Endothelial cell of umbilical vein (primary cell): Measurements from ENCODE around the gene CASKIN1. TPM values are rescaled to one million over a fixed set of nuclear protein-coding genes. Genes with fewer than 3 reads are reported as not detected.

Experiments
- BruUV-seq: library from RNA; stranded (reverse); fragments of 400-500 nt; replicated peaks from 2 replicates; lab custom pipeline; 2021; lab: Mats Ljungman, UMichigan
- CTCF ChIA-PET: fragments of 300-600, 350-600 bp; sonication (Branson Sonifier 250); formaldehyde crosslinking; loops from one replicate; lab custom pipeline; 2021; ENCODE audit warnings: antibody characterized with exemption, inconsistent platforms; lab: Charles Lee
- POLR2A ChIA-PET: fragments of 300-600, 350-600 bp; sonication (Branson Sonifier 250); formaldehyde crosslinking; loops from one replicate; lab custom pipeline; 2021; ENCODE audit warnings: antibody characterized with exemption, inconsistent platforms; lab: Charles Lee
- DNase-seq: peaks from one replicate; pipeline ENCODE4 v3.0.0-alpha.2; 2011; ENCODE audit warnings: low read depth, low spot score
- FAIRE-seq: peaks from 2 replicates; lab custom pipeline; 2011; peaks lifted over from hg19 to GRCh38; lab: Jason Lieb, UNC
- H2AFZ ChIP-seq: 2 replicates; pipeline ENCODE4 v1.6.0; 2012; ENCODE audit warnings: low read depth, low read length, control low read depth, inconsistent platforms
- H3K27ac ChIP-seq: 2 replicates; pipeline ENCODE4 v1.5.1; 2011; ENCODE audit warnings: low read depth, mild to moderate bottlenecking, control low read depth, low read length, moderate library complexity; ENCODE audit not compliant: insufficient read depth
- H3K27me3 ChIP-seq, 2 experiments: 2 replicates each; pipeline versions ENCODE4 v1.6.0 to v1.6.1; 2011; ENCODE audit warnings: low read length in 2 of 2, mixed read lengths in 1 of 2; ENCODE audit not compliant: control insufficient read depth in 2 of 2, insufficient read depth in 2 of 2
- H3K36me3 ChIP-seq, 2 experiments: 2 replicates in 1 of 2; 3 replicates in 1 of 2; pipeline ENCODE4 v1.5.1; 2011; ENCODE audit warnings: low read length in 2 of 2, mild to moderate bottlenecking in 1 of 2, moderate library complexity in 1 of 2; ENCODE audit not compliant: control insufficient read depth in 2 of 2, insufficient read depth in 2 of 2; ENCODE audit errors: extremely low read depth in 1 of 2
- H3K4me1 ChIP-seq: 3 replicates; pipeline ENCODE4 v1.5.1; 2011; ENCODE audit warnings: mild to moderate bottlenecking, low read length; ENCODE audit not compliant: control insufficient read depth, insufficient read depth; ENCODE audit errors: extremely low read depth
- H3K4me2 ChIP-seq: 2 replicates; pipeline ENCODE4 v1.6.1; 2011; ENCODE audit warnings: low read length, control low read depth, mixed read lengths; ENCODE audit not compliant: insufficient read depth
- H3K4me3 ChIP-seq, 3 experiments: fragments of 200-600 bp in 1 of 3; sonication (generic), shearing (Covaris generic) in 1 of 3; replicated peaks in 1 of 3; 2 replicates each; pipeline ENCODE4 v1.5.1; 2011 to 2016; ENCODE audit warnings: control low read depth in 3 of 3, low read length in 3 of 3, mild to moderate bottlenecking in 2 of 3, inconsistent platforms in 1 of 3, low read depth in 1 of 3, moderate library complexity in 1 of 3; ENCODE audit not compliant: insufficient read depth in 1 of 3
- H3K79me2 ChIP-seq: 2 replicates; pipeline ENCODE4 v1.6.0; 2012; ENCODE audit warnings: low read length, inconsistent platforms; ENCODE audit not compliant: control insufficient read depth, insufficient read depth
- H3K9ac ChIP-seq: replicated peaks from 2 replicates; pipeline ENCODE3; 2011; ENCODE audit warnings: low read length, control low read depth; ENCODE audit not compliant: insufficient read depth; ENCODE audit errors: extremely low read depth
- H3K9me1 ChIP-seq: replicated peaks from 3 replicates; pipeline ENCODE4 v1.6.0; 2011; ENCODE audit warnings: mild to moderate bottlenecking, low read length; ENCODE audit not compliant: control insufficient read depth, insufficient read depth; ENCODE audit errors: extremely low read depth
- H3K9me3 ChIP-seq: replicated peaks from 2 replicates; pipeline ENCODE4 v1.5.1; 2012; ENCODE audit warnings: low read length, inconsistent platforms; ENCODE audit not compliant: control insufficient read depth, insufficient read depth
- H4K20me1 ChIP-seq: replicated peaks from 2 replicates; pipeline ENCODE3; 2011; ENCODE audit warnings: mild to moderate bottlenecking, low read length; ENCODE audit not compliant: control insufficient read depth, insufficient read depth; ENCODE audit errors: extremely low read depth
- EZH2 ChIP-seq: IDR thresholded peaks from 2 replicates; pipeline ENCODE4 v1.6.1; 2012; ENCODE audit warnings: borderline replicate concordance, low read depth, mild to moderate bottlenecking, moderate library complexity, low read length, inconsistent platforms; ENCODE audit not compliant: severe bottlenecking
- FOS ChIP-seq: IDR thresholded peaks from 2 replicates; pipeline ENCODE4 v1.6.1; 2011; ENCODE audit warnings: mild to moderate bottlenecking, low read length, moderate library complexity, borderline replicate concordance; ENCODE audit not compliant: insufficient read depth
- GATA2 ChIP-seq: IDR thresholded peaks from 2 replicates; pipeline ENCODE4 v1.7.0; 2011; ENCODE audit warnings: low read depth, mild to moderate bottlenecking, moderate library complexity, mixed read lengths, low read length; ENCODE audit not compliant: insufficient read length, insufficient read depth
- JUN ChIP-seq: IDR thresholded peaks from 2 replicates; pipeline ENCODE4 v1.6.1; 2011; ENCODE audit warnings: borderline replicate concordance, low read depth; ENCODE audit not compliant: insufficient read length, insufficient read depth
- MYC ChIP-seq: IDR thresholded peaks from one replicate; pipeline ENCODE4 v1.6.1; 2011; ENCODE audit warnings: mild to moderate bottlenecking, low read depth, low read length
- POLR2A ChIP-seq: IDR thresholded peaks from 2 replicates; pipeline ENCODE4 v1.6.1; 2012; ENCODE audit warnings: low read depth, mild to moderate bottlenecking, control low read depth, low read length
- POLR2AphosphoS5 ChIP-seq: IDR thresholded peaks from 2 replicates; pipeline ENCODE4 v1.6.1; 2012; ENCODE audit warnings: low read depth, mild to moderate bottlenecking, control low read depth, low read length, moderate library complexity; ENCODE audit not compliant: insufficient read depth
- dilution Hi-C: fragments of 300-500 bp; cut with MboI; formaldehyde crosslinking; loops from one replicate; pipeline ENCODE4 v1.15.0; 2019; ENCODE audit warnings: low sequenced_read_pairs; ENCODE audit not compliant: extremely low pct_ligation_motif_present
- intact Hi-C: fragments of 100-400 bp; cut with micrococcal nuclease; formaldehyde crosslinking; loops from one replicate; pipeline ENCODE4 v1.10.0; 2022
- polyA plus RNA-seq, 4 experiments: library from polyadenylated mRNA; depleted of rRNA in 3 of 4; stranded (reverse) in 3 of 4; unstranded in 1 of 4; fragments of >200 nt; gene quantifications; 2 replicates each; pipeline versions ENCODE4 v1.2.1 to v1.2.3, GENCODE V29; 2011 to 2012; ENCODE audit warnings: missing spikeins in 1 of 4
- total RNA-seq: library from RNA; stranded (reverse); gene quantifications from 2 replicates; pipeline ENCODE4 v1.2.3, GENCODE V29; 2021
- TF ChIP-seq, protein P1 (sequence below), 2 donors: IDR thresholded peaks; 1 replicate in 1 of 2; 2 replicates in 1 of 2; pipeline ENCODE4 v1.5.1; 2011; ENCODE audit warnings: low read length in 2 of 2, mild to moderate bottlenecking in 2 of 2, moderate library complexity in 2 of 2, control low read depth in 1 of 2, inconsistent platforms in 1 of 2, low read depth in 1 of 2; ENCODE audit not compliant: insufficient read depth in 1 of 2; ENCODE audit errors: extremely low read depth in 1 of 2
- TF ChIP-seq, protein P2 (sequence below): IDR thresholded peaks from 2 replicates; pipeline ENCODE4 v1.6.1; 2011; ENCODE audit not compliant: insufficient read depth, insufficient read length

The CASKIN1 gene
- total and polyA plus RNA-seq, 2 donors (not counting 3 experiments of a cell fraction or from before 2014, with no cell fraction given), result 0.11 to 0.58 TPM

DNA sequence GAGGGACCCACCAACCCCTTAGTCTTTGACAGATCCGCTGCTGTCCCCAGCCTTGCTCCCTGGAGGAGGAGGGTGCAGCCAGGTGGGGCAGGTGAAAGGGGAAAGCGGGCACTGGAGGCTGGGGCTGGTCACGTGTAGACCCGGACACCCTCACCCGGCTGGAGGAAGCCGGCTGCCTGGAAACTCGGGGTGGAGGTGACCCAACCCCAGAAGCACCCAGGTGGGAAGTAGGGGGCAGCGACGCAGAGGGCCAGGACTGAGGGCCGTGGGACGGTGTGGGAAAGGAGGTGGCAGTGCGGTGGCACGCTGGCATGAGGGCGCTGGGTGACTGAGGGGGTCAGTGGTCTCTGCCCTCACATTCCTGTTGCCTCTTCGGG is 38.2 kb downstream of the CASKIN1 start:
- Histone ChIP-seq H3K36me3 (no peaks in the 10 kb centered on the region), H3K4me3 (no peak overlapping the region), H3K4me1 (peaks cover 33% of the 10 kb centered on the region), H3K79me2 (peaks cover 91% of the 10 kb centered on the region), H3K9ac (peak overlapping the region; percentile 64), H3K9me3 (no peaks in the 10 kb centered on the region), H3K27me3 (no peaks in the 10 kb centered on the region), H2AFZ (no peak overlapping the region), H4K20me1 (no peaks in the 10 kb centered on the region), H3K27ac (peak overlapping the region; percentile 88), H3K4me2 (no peak overlapping the region), H3K9me1 (no peaks in the 10 kb centered on the region)
- TF ChIP-seq, protein P1, sequence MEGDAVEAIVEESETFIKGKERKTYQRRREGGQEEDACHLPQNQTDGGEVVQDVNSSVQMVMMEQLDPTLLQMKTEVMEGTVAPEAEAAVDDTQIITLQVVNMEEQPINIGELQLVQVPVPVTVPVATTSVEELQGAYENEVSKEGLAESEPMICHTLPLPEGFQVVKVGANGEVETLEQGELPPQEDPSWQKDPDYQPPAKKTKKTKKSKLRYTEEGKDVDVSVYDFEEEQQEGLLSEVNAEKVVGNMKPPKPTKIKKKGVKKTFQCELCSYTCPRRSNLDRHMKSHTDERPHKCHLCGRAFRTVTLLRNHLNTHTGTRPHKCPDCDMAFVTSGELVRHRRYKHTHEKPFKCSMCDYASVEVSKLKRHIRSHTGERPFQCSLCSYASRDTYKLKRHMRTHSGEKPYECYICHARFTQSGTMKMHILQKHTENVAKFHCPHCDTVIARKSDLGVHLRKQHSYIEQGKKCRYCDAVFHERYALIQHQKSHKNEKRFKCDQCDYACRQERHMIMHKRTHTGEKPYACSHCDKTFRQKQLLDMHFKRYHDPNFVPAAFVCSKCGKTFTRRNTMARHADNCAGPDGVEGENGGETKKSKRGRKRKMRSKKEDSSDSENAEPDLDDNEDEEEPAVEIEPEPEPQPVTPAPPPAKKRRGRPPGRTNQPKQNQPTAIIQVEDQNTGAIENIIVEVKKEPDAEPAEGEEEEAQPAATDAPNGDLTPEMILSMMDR (IDR thresholded peaks at IDR 0.05; ENCODE audit: extremely low read depth in 1 of 2, insufficient read depth in 1 of 2, low read depth in 1 of 2, low read length in 2 of 2), result no peak
- no peak for TF ChIP-seq EZH2
- no peak for TF ChIP-seq POLR2AphosphoS5
- TF ChIP-seq, protein P2, sequence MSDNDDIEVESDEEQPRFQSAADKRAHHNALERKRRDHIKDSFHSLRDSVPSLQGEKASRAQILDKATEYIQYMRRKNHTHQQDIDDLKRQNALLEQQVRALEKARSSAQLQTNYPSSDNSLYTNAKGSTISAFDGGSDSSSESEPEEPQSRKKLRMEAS, result no peak
- no peak for TF ChIP-seq JUN
- TF ChIP-seq GATA2, result no peak
- TF ChIP-seq FOS, result no peak
- TF ChIP-seq POLR2A, result no peak
- no peak for TF ChIP-seq MYC
- DNase-seq, result no peak
- FAIRE-seq, result no peak
- dilution Hi-C loops (loop anchor here (25.0 kb wide), 1 partner anchor 121 kb away; the partner anchor contains the start of genes NHERF2, NTHL1 and TSC2), intact Hi-C loops (no loop called here)
- ChIA-PET CTCF (no interaction called here), POLR2A (no interaction called here)
- BruUV-seq, result no TSS peak
